Activated naive CD4-positive, alpha-beta T cell (primary cell): ENCODE measurements around the gene NEU3.

Source experiments
- DNase-seq, 4 experiments: peaks; one replicate each; lab custom pipeline; 2025; lab: John Stamatoyannopoulos, UW

NEU3 gene

DNA sequence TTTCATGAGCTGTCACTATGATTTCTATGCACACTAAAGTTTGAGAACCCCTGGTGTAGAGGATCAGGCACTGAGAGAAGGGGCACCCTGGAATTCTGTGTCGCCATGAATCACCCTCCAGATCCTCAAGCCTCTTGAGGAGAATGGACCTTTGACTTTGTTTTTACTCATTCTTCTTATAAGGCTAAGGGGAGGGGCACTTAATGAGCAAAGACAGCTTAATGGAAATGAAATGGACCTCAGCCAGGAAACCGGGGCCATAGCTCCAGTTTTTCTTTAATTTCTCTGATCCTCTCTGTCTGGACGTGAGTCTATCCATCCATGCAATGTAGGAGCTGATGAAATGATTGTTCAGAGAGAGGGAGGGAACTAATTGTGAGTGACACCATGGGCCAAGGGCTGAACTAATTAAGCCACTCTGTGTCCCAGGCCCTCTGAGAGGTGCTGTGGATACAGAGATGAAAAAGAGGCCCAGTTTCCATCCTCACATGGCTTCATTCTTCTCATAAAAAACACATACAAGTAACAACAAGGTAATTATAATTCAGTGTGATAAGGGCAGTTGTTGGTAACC, 75.1 kb downstream of the NEU3 start:
- DNase-seq: no peak

DNA sequence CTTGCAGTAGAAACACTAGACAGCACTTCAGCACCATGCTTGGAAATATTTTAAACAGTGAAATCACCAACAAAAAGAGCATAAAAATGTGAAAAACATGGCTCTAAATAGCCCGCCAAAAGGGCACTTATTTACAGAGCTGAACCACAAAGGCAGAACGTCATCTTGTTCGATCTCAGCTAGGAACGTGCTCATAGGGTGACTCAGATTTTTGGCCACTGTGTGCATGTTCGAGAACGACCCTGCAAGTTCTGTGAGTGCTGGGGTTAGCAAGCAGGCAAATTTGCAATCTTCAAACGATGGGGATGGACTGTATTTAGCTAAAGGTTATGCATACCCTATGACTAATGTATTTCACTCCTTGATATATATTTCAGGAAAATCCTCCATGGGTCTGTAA, 77.3 kb downstream of the NEU3 start:
- DNase-seq: no peak
